Measurements from ENCODE around the gene DGAT2. TPM values are rescaled to one million over a fixed set of nuclear protein-coding genes. Genes with fewer than 3 reads are reported as not detected.

Gene DGAT2
- total and polyA plus RNA-seq, 4 donors: 57.2 to 152 (median 108) TPM

GRCh38 chr11:75722669-75723042, 45.9 kb upstream of the DGAT2 start:
- Histone ChIP-seq H3K4me1 (ENCODE audit: control insufficient read depth in 4 of 4, insufficient read depth in 4 of 4, low read length in 3 of 4) (peaks cover 15 to 77% (median 67%) of the 10 kb centered on the region in 4 donors), H3K9ac (ENCODE audit: low read depth in 1 of 2, low read length in 2 of 2) (no peak overlapping the region), H3K4me3 (ENCODE audit: low read depth in 1 of 3, low read length in 3 of 3) (peak overlapping the region in 1 of 3 donors; percentile 14), H3K27me3 (ENCODE audit: control insufficient read depth in 4 of 4, insufficient read depth in 4 of 4, low read length in 3 of 4) (no peaks in the 10 kb centered on the region), H3K36me3 (ENCODE audit: control insufficient read depth in 4 of 4, insufficient read depth in 3 of 4, low read depth in 1 of 4, low read length in 3 of 4) (peaks cover 0 to 6% (median 1%) of the 10 kb centered on the region in 4 donors), H3K27ac (ENCODE audit: low read depth in 1 of 2, low read length in 2 of 2) (peak overlapping the region; percentile 70 to 82), H3K9me3 (ENCODE audit: control insufficient read depth in 4 of 4, low read length in 3 of 4) (no peaks in the 10 kb centered on the region)
- no peak for DNase-seq (ENCODE audit: low spot score)
- whole genome bisulfite sequencing: 32% methylated on average over 9 of the region's 9 CpGs
- TF ChIP-seq ZBTB33 (IDR thresholded peaks at IDR 0.05) (no peak), YY1 (IDR thresholded peaks at IDR 0.05) (no peak), HNF4G (IDR thresholded peaks at IDR 0.05) (no peak), RXRA (IDR thresholded peaks at IDR 0.05) (no peak), SP1 (IDR thresholded peaks at IDR 0.05) (no peak), TAF1 (conservative IDR thresholded peaks at IDR 0.05) (no peak), RAD21 (IDR thresholded peaks at IDR 0.05) (no peak), REST (IDR thresholded peaks at IDR 0.05) (no peak), NR2F2 (IDR thresholded peaks at IDR 0.05) (no peak), HNF4A (conservative IDR thresholded peaks at IDR 0.05) (no peak), EGR1 (IDR thresholded peaks at IDR 0.05; ENCODE audit: low read depth in 2 of 2) (no peak), FOXA2 (IDR thresholded peaks at IDR 0.05) (no peak), JUND (IDR thresholded peaks at IDR 0.05) (no peak), MAX (IDR thresholded peaks at IDR 0.05) (no peak), GABPA (IDR thresholded peaks at IDR 0.05 in 1 of 2, conservative IDR thresholded peaks at IDR 0.05 in 1 of 2) (no peak), ATF3 (IDR thresholded peaks at IDR 0.05) (no peak), FOXA1 (IDR thresholded peaks at IDR 0.05) (no peak), CTCF (IDR thresholded peaks at IDR 0.05; ENCODE audit: low read depth, low read length, missing input control) (no peak)

All from liver (tissue), 9 donors.